ENCODE results near the gene STARD3.

- TF ChIP-seq EZH2 (IDR thresholded peaks at IDR 0.05; ENCODE audit: borderline replicate concordance, low read length): no peak
- no peak for TF ChIP-seq CTCF (conservative IDR thresholded peaks at IDR 0.05 in 1 of 2, IDR thresholded peaks at IDR 0.05 in 1 of 2; ENCODE audit: extremely low read depth in 1 of 2, insufficient read depth in 1 of 2, low read depth in 1 of 2, low read length in 2 of 2)
Observed at GRCh38 chr17:39706921-39707337, 70.0 kb downstream of the STARD3 start.

All from mammary epithelial cell (primary cell).